H1 (cell line): ENCODE measurements around the gene SLC5A4. TPM values are rescaled to one million over a fixed set of nuclear protein-coding genes. Genes with fewer than 3 reads are reported as not detected.

Experiments used
- CTCF ChIA-PET: fragments of 300-600 bp; sonication (Branson Sonifier 250); formaldehyde crosslinking; loops from one replicate; lab custom pipeline; 2021; ENCODE audit not compliant: partially characterized antibody; lab: Charles Lee
- POLR2A ChIA-PET: fragments of 300-600 bp; sonication (Branson Sonifier 250); formaldehyde crosslinking; loops from one replicate; lab custom pipeline; 2021; ENCODE audit warnings: inconsistent platforms; ENCODE audit not compliant: partially characterized antibody; lab: Charles Lee
- DNase-seq, 2 experiments: peaks; one replicate each; pipeline versions ENCODE4 v3.0.0 to v3.0.0-alpha.2; 2010 to 2022; ENCODE audit warnings: low spot score in 2 of 2, low read depth in 1 of 2, mixed read lengths in 1 of 2
- FAIRE-seq: peaks from 2 replicates; lab custom pipeline; 2011; peaks lifted over from hg19 to GRCh38; lab: Jason Lieb, UNC
- H2AFZ ChIP-seq: 2 replicates; pipeline ENCODE4 v1.8.1; 2012; ENCODE audit warnings: low read length, inconsistent platforms
- H2AK5ac ChIP-seq: 2 replicates; pipeline ENCODE4 v1.6.1; 2013; ENCODE audit warnings: low read depth, low read length
- H2BK120ac ChIP-seq: replicated peaks from 2 replicates; pipeline ENCODE3; 2013; ENCODE audit warnings: low read depth, low read length, inconsistent platforms
- H2BK12ac ChIP-seq: 2 replicates; pipeline ENCODE4 v1.6.1; 2013; ENCODE audit warnings: low read depth, low read length
- H2BK15ac ChIP-seq: 2 replicates; pipeline ENCODE4 v1.6.1; 2013; ENCODE audit warnings: low read length
- H2BK20ac ChIP-seq: 2 replicates; pipeline ENCODE4 v1.6.1; 2013; ENCODE audit warnings: low read length
- H2BK5ac ChIP-seq: 2 replicates; pipeline ENCODE4 v1.6.1; 2013; ENCODE audit warnings: low read depth, low read length
- H3K14ac ChIP-seq: 2 replicates; pipeline ENCODE4 v1.6.1; 2013; ENCODE audit warnings: inconsistent platforms; ENCODE audit not compliant: insufficient read length
- H3K18ac ChIP-seq: 2 replicates; pipeline ENCODE4 v1.6.1; 2013; ENCODE audit warnings: low read length; ENCODE audit errors: extremely low read depth
- H3K23ac ChIP-seq: 2 replicates; pipeline ENCODE4 v1.6.1; 2013; ENCODE audit warnings: inconsistent platforms; ENCODE audit not compliant: insufficient read length
- H3K23me2 ChIP-seq: 2 replicates; pipeline ENCODE4 v1.6.1; 2013; ENCODE audit warnings: low read depth, low read length
- H3K27ac ChIP-seq: 2 replicates; pipeline ENCODE4 v1.6.1; 2011; ENCODE audit warnings: low read depth, low read length, inconsistent platforms
- H3K27me3 ChIP-seq, 4 experiments: replicated peaks in 1 of 4; 1 replicate in 1 of 4; 2 replicates in 3 of 4; pipeline versions ENCODE4 v1.6.1 to v1.8.1; 2011 to 2013; ENCODE audit warnings: low read length in 3 of 4, mild to moderate bottlenecking in 3 of 4, inconsistent platforms in 2 of 4, mixed read lengths in 2 of 4, moderate library complexity in 1 of 4; ENCODE audit not compliant: control insufficient read depth in 3 of 4, insufficient read depth in 3 of 4; ENCODE audit errors: extremely low read depth in 1 of 4
- H3K36me3 ChIP-seq, 4 experiments: 2 replicates each; pipeline versions ENCODE4 v1.6.1 to v1.8.1; 2011 to 2013; ENCODE audit warnings: mild to moderate bottlenecking in 4 of 4, low read length in 3 of 4, moderate library complexity in 2 of 4, control low read depth in 1 of 4, inconsistent platforms in 1 of 4; ENCODE audit not compliant: insufficient read depth in 4 of 4, control insufficient read depth in 2 of 4
- H3K4ac ChIP-seq: replicated peaks from 2 replicates; pipeline ENCODE3; 2013; ENCODE audit warnings: low read length, low read depth, mixed read lengths, inconsistent platforms; ENCODE audit not compliant: insufficient read length
- H3K4me1 ChIP-seq, 4 experiments: replicated peaks in 1 of 4; 1 replicate in 1 of 4; 2 replicates in 3 of 4; pipeline versions ENCODE4 v1.6.1 to v1.8.1; 2011 to 2013; ENCODE audit warnings: low read length in 3 of 4, inconsistent platforms in 2 of 4, mixed read lengths in 1 of 4; ENCODE audit not compliant: insufficient read depth in 4 of 4, control insufficient read depth in 3 of 4
- H3K4me2 ChIP-seq, 2 experiments: 2 replicates each; pipeline versions ENCODE4 v1.6.1 to v1.8.1; 2011 to 2013; ENCODE audit warnings: low read depth in 2 of 2, low read length in 2 of 2, control low read depth in 1 of 2, inconsistent platforms in 1 of 2, mild to moderate bottlenecking in 1 of 2; ENCODE audit not compliant: insufficient read depth in 1 of 2
- H3K4me3 ChIP-seq, 4 experiments: fragments of 200-600, 300-600 bp in 1 of 4; sonication (generic), shearing (Covaris generic), sonication (Bioruptor Twin) in 1 of 4; 2 replicates each; pipeline versions ENCODE4 v1.5.1 to v1.8.1; 2011 to 2016; ENCODE audit warnings: low read length in 4 of 4, low read depth in 3 of 4, control low read depth in 2 of 4, inconsistent platforms in 2 of 4, mild to moderate bottlenecking in 2 of 4, mixed read lengths in 1 of 4, moderate library complexity in 1 of 4; ENCODE audit not compliant: insufficient read depth in 2 of 4; ENCODE audit errors: extremely low read depth in 1 of 4
- H3K56ac ChIP-seq: replicated peaks from 2 replicates; pipeline ENCODE3; 2013; ENCODE audit warnings: low read depth, mild to moderate bottlenecking, mixed read lengths, low read length, inconsistent platforms; ENCODE audit not compliant: insufficient read length
- H3K79me1 ChIP-seq: 2 replicates; pipeline ENCODE4 v1.6.1; 2013; ENCODE audit warnings: low read depth, low read length, control low read depth
- H3K79me2 ChIP-seq, 2 experiments: 2 replicates each; pipeline versions ENCODE4 v1.6.1 to v1.8.1; 2012 to 2013; ENCODE audit warnings: low read length in 2 of 2, mild to moderate bottlenecking in 2 of 2, inconsistent platforms in 1 of 2; ENCODE audit not compliant: insufficient read depth in 2 of 2, control insufficient read depth in 1 of 2
- H3K9ac ChIP-seq, 4 experiments: replicated peaks in 1 of 4; 1 replicate in 1 of 4; 2 replicates in 3 of 4; pipeline versions ENCODE4 v1.6.1 to v1.8.1; 2011 to 2013; ENCODE audit warnings: low read depth in 3 of 4, low read length in 3 of 4, control low read depth in 2 of 4, mild to moderate bottlenecking in 2 of 4, moderate library complexity in 2 of 4, inconsistent platforms in 1 of 4; ENCODE audit errors: extremely low read depth in 1 of 4
- H3K9me3 ChIP-seq, 2 experiments: 2 replicates each; pipeline versions ENCODE4 v1.6.1 to v1.8.1; 2012 to 2013; ENCODE audit warnings: mild to moderate bottlenecking in 2 of 2, moderate library complexity in 2 of 2, control low read depth in 1 of 2, inconsistent platforms in 1 of 2, low read depth in 1 of 2, low read length in 1 of 2, mixed read lengths in 1 of 2; ENCODE audit not compliant: insufficient read depth in 2 of 2
- H4K20me1 ChIP-seq, 2 experiments: replicated peaks in 1 of 2; 2 replicates each; pipeline versions ENCODE3 to v1.8.1; 2011 to 2013; ENCODE audit warnings: inconsistent platforms in 2 of 2, low read length in 2 of 2, mild to moderate bottlenecking in 1 of 2; ENCODE audit not compliant: insufficient read depth in 2 of 2, control insufficient read depth in 1 of 2
- H4K5ac ChIP-seq: 2 replicates; pipeline ENCODE4 v1.6.1; 2013; ENCODE audit warnings: low read length, low read depth, mixed read lengths, inconsistent platforms; ENCODE audit not compliant: insufficient read length
- H4K8ac ChIP-seq: 2 replicates; pipeline ENCODE4 v1.8.0; 2013; ENCODE audit warnings: mild to moderate bottlenecking, moderate library complexity, low read length, inconsistent platforms; ENCODE audit not compliant: insufficient read depth; ENCODE audit errors: extremely low read depth
- H4K91ac ChIP-seq: replicated peaks from 2 replicates; pipeline ENCODE3; 2013; ENCODE audit warnings: low read length, mixed read lengths, inconsistent platforms; ENCODE audit not compliant: insufficient read length
- ATF2 ChIP-seq: IDR thresholded peaks from 2 replicates; pipeline ENCODE4 v1.6.1; 2012; ENCODE audit warnings: low read length, inconsistent platforms
- CBX5 ChIP-seq: fragments of 300-800, 300-1000 bp; sonication (generic); IDR thresholded peaks from 2 replicates; pipeline ENCODE4 v1.7.1; 2016; ENCODE audit warnings: antibody characterized with exemption, low read length, low read depth
- CBX8 ChIP-seq: fragments of 300-800, 300-1000 bp; sonication (generic); IDR thresholded peaks from 2 replicates; pipeline ENCODE4 v1.7.1; 2016; ENCODE audit warnings: low read depth, low read length, borderline replicate concordance
- CHD1 ChIP-seq: IDR thresholded peaks from 2 replicates; pipeline ENCODE4 v1.6.1; 2012; ENCODE audit warnings: low read depth, low read length, improper control_type of control experiment
- EGR1 ChIP-seq: IDR thresholded peaks from 2 replicates; pipeline ENCODE4 v1.6.1; 2011; ENCODE audit warnings: low read depth, low read length, borderline replicate concordance
- HDAC2 ChIP-seq, 2 experiments: fragments of 300-600 bp in 1 of 2; sonication (generic) in 1 of 2; IDR thresholded peaks; 2 replicates each; pipeline ENCODE4 v1.6.1; 2011 to 2012; ENCODE audit warnings: low read depth in 2 of 2, low read length in 2 of 2, mild to moderate bottlenecking in 2 of 2, moderate library complexity in 2 of 2, borderline replicate concordance in 1 of 2, inconsistent platforms in 1 of 2
- POLR2A ChIP-seq, 2 experiments: IDR thresholded peaks; 1 replicate in 1 of 2; 2 replicates in 1 of 2; pipeline ENCODE4 v1.6.1; 2011; ENCODE audit warnings: low read depth in 2 of 2, low read length in 2 of 2, mild to moderate bottlenecking in 2 of 2; ENCODE audit errors: control extremely low read depth in 1 of 2
- RAD21 ChIP-seq, 2 experiments: IDR thresholded peaks in 1 of 2; conservative IDR thresholded peaks in 1 of 2; 2 replicates each; pipeline ENCODE4 v1.6.1; 2011; ENCODE audit warnings: low read depth in 2 of 2, low read length in 2 of 2, improper control_type of control experiment in 1 of 2, inconsistent platforms in 1 of 2, mild to moderate bottlenecking in 1 of 2, moderate library complexity in 1 of 2
- RXRA ChIP-seq: IDR thresholded peaks from 2 replicates; pipeline ENCODE4 v1.6.1; 2011; ENCODE audit warnings: low read depth, mild to moderate bottlenecking, low read length, moderate library complexity; ENCODE audit not compliant: insufficient read depth
- SIN3A ChIP-seq, 2 experiments: IDR thresholded peaks in 1 of 2; conservative IDR thresholded peaks in 1 of 2; 2 replicates each; pipeline ENCODE4 v1.6.1; 2011 to 2012; ENCODE audit warnings: low read length in 2 of 2, improper control_type of control experiment in 1 of 2, low read depth in 1 of 2, mild to moderate bottlenecking in 1 of 2
- TAF7 ChIP-seq: optimal IDR thresholded peaks from 2 replicates; pipeline ENCODE3; 2011; ENCODE audit warnings: low read depth, mild to moderate bottlenecking, inconsistent platforms, low read length, moderate library complexity, borderline replicate concordance
- TCF12 ChIP-seq: IDR thresholded peaks from 2 replicates; pipeline ENCODE4 v1.6.1; 2011; ENCODE audit warnings: low read depth, mild to moderate bottlenecking, low read length
- WGBS, 2 experiments: shearing (Covaris generic) in 1 of 2; methylation state at CpG; one replicate each; pipeline versions ENCODE4 v1.1.6 to v1.1.7; 2013 to 2015; ENCODE audit warnings: low lambda C conversion rate in 2 of 2, mixed read lengths in 2 of 2, inconsistent platforms in 1 of 2, low coverage in 1 of 2, missing lambda C conversion rate in 1 of 2; ENCODE audit not compliant: insufficient replicate concordance in 2 of 2, insufficient coverage in 1 of 2, insufficient read length in 1 of 2; ENCODE audit errors: extremely low coverage in 1 of 2, missing lambda C conversion rate in 1 of 2; 5-methylcytosine and 5-hydroxymethylcytosine counted together
- polyA plus RNA-seq, 7 experiments: library from polyadenylated mRNA; depleted of rRNA in 3 of 7; stranded (reverse) in 5 of 7; unstranded in 2 of 7; fragments of >200 nt in 5 of 7; fragments of 200-250 nt in 2 of 7; gene quantifications; 1 replicate in 5 of 7; 2 replicates in 1 of 7; 4 replicates in 1 of 7; pipeline versions ENCODE4 v1.2.1 to v1.2.3, GENCODE V29; 2011 to 2013; ENCODE audit warnings: missing spikeins in 2 of 7, mixed read lengths in 2 of 7
- total RNA-seq: library from RNA; stranded (reverse); fragmentation: NEBNext Ultra II Directional; extraction: Animal tissue kit (Norgen Biotek cat#: 25700); gene quantifications from 2 replicates; pipeline ENCODE4 v1.2.1, GENCODE V29; 2021

The SLC5A4 gene
- total and polyA plus RNA-seq, 2 of the 8 experiments (the other 6 are each of a cell fraction or from before 2014, with no cell fraction given): 0.17 TPM; not detected in 1

- Histone ChIP-seq H4K20me1 (no peaks in the 10 kb centered on the region), H2BK20ac (no peak overlapping the region), H2BK120ac (no peak overlapping the region), H3K4me3 (no peak overlapping the region), H3K23ac (no peak overlapping the region), H4K91ac (no peak overlapping the region), H3K4me2 (no peak overlapping the region), H2BK5ac (no peak overlapping the region), H3K4me1 (no peaks in the 10 kb centered on the region), H3K9me3 (no peaks in the 10 kb centered on the region; a peak in 1 of 4 replicates), H3K56ac (no peak overlapping the region), H4K8ac (no peak overlapping the region), H3K9ac (no peak overlapping the region), H3K36me3 (no peaks in the 10 kb centered on the region), H3K27me3 (no peaks in the 10 kb centered on the region), H3K4ac (no peak overlapping the region), H2AFZ (no peak overlapping the region), H3K79me1 (no peaks in the 10 kb centered on the region), H3K23me2 (no peaks in the 10 kb centered on the region), H3K27ac (no peak overlapping the region), H2AK5ac (no peak overlapping the region), H4K5ac (no peak overlapping the region), H3K18ac (no peak overlapping the region), H3K79me2 (no peaks in the 10 kb centered on the region), H3K14ac (no peak overlapping the region), H2BK12ac (no peak overlapping the region), H2BK15ac (no peak overlapping the region)
- WGBS, 2 experiments: 100% methylated on average over 1 of the region's 1 CpG; no CpG with 5 or more reads in 1 of the 2 experiments
- DNase-seq: no peak
- no peak for TF ChIP-seq TCF12
- no peak for TF ChIP-seq RAD21 (IDR thresholded peaks at IDR 0.05 in 1 of 2, conservative IDR thresholded peaks at IDR 0.05 in 1 of 2; ENCODE audit: low read depth in 2 of 2, low read length in 2 of 2)
- no peak for TF ChIP-seq TAF7
- no peak for TF ChIP-seq CBX5
- TF ChIP-seq CHD1: no peak
- TF ChIP-seq HDAC2 (IDR thresholded peaks at IDR 0.05; ENCODE audit: borderline replicate concordance in 1 of 2, low read depth in 2 of 2, low read length in 2 of 2): no peak
- no peak for TF ChIP-seq ATF2
- no peak for TF ChIP-seq SIN3A (conservative IDR thresholded peaks at IDR 0.05 in 1 of 2, IDR thresholded peaks at IDR 0.05 in 1 of 2; ENCODE audit: low read depth in 1 of 2, low read length in 2 of 2)
- TF ChIP-seq POLR2A (IDR thresholded peaks at IDR 0.05; ENCODE audit: control extremely low read depth in 1 of 2, low read depth in 2 of 2, low read length in 2 of 2): no peak
- no peak for TF ChIP-seq RXRA
- no peak for TF ChIP-seq EGR1
- no peak for TF ChIP-seq CBX8
- ChIA-PET POLR2A (no interaction called here), CTCF (interaction anchor here (1.0 kb wide), 1 partner anchor 9 kb away, joined by 3 read pairs; no protein-coding TSS in a partner anchor)
- FAIRE-seq: no peak
Measured at GRCh38 chr22:32237906-32238305, 17.2 kb downstream of the SLC5A4 start.
